Esophagus squamous epithelium (tissue), 5 donors: ENCODE results near the gene FAM53B. TPM values are rescaled to one million over a fixed set of nuclear protein-coding genes. Genes with fewer than 3 reads are reported as not detected.
A peak's percentile ranks its signal among the peaks of the same experiment; 100 is the strongest.
"Not testable (repeated sequence)": the region's sequence is repeated elsewhere in the genome, so short reads cannot be mapped to it uniquely, and the experiment has no call there.

Experiments used
- DNase-seq: peaks from one replicate; lab custom pipeline; 2025; lab: John Stamatoyannopoulos, UW
- H3K27ac ChIP-seq, 4 donors: fragments of 200-600 bp; sonication (generic); one replicate each; pipeline ENCODE4 v1.5.1; 2016 to 2019; ENCODE audit warnings: mild to moderate bottlenecking in 1 of 4
- H3K27me3 ChIP-seq, 4 donors: fragments of 200-600 bp; sonication (generic); 1 replicate in 3 of 4; 2 replicates in 1 of 4; pipeline versions ENCODE4 v1.5.1 to v1.6.0; 2017 to 2021; ENCODE audit warnings: antibody characterized with exemption in 1 of 4
- H3K36me3 ChIP-seq, 3 donors: fragments of 200-600 bp; sonication (generic); one replicate each; pipeline ENCODE4 v1.5.1; 2016 to 2019
- H3K4me1 ChIP-seq, 3 donors: fragments of 200-600 bp; sonication (generic); one replicate each; pipeline ENCODE4 v1.5.1; 2017 to 2019
- H3K4me3 ChIP-seq, 4 donors: fragments of 200-600 bp; sonication (generic); 1 replicate in 3 of 4; 2 replicates in 1 of 4; pipeline ENCODE4 v1.5.1; 2016 to 2019; ENCODE audit warnings: mild to moderate bottlenecking in 2 of 4, moderate library complexity in 1 of 4
- H3K9me3 ChIP-seq, 3 donors: fragments of 200-600 bp; sonication (generic); one replicate each; pipeline ENCODE4 v1.5.1; 2016 to 2019
- CTCF ChIP-seq, 6 experiments: fragments of 450-650 bp in 4 of 6; fragments of 200-600 bp in 2 of 6; sonication (generic) in 2 of 6; IDR thresholded peaks; one replicate each; pipeline ENCODE4 v1.5.1; 2016 to 2019; ENCODE audit warnings: antibody characterized with exemption in 6 of 6, mild to moderate bottlenecking in 4 of 6, moderate library complexity in 4 of 6
- POLR2A ChIP-seq, 4 donors: fragments of 450-650 bp; IDR thresholded peaks; one replicate each; pipeline ENCODE4 v1.6.1; 2017; ENCODE audit warnings: antibody characterized with exemption in 4 of 4, mild to moderate bottlenecking in 4 of 4, moderate library complexity in 3 of 4
- WGBS, 2 donors: methylation state at CpG; one replicate each; pipeline ENCODE4 v1.1.5; 2018; 5-methylcytosine and 5-hydroxymethylcytosine counted together
- intact Hi-C: fragments of 100-400 bp; cut with DNase I; formaldehyde crosslinking; loops from one replicate; pipeline ENCODE4 v1.15.0; 2022
- total RNA-seq, 4 donors: library from RNA; depleted of rRNA; stranded (reverse); fragments of >200 nt; gene quantifications; one replicate each; pipeline ENCODE4 v1.1.0, GENCODE V29; 2016
- donor health status: DM: yes; HTN: yes; CAD: no.

FAM53B gene
- total RNA-seq, 4 donors from 2014 or later, result 27.4 to 54.2 (median 31.5) TPM

GRCh38 chr10:124589491-124590041, 154.6 kb downstream of the FAM53B start:
- Histone ChIP-seq H3K4me1 (peaks cover 12 to 37% (median 17%) of the 10 kb centered on the region in 3 donors), H3K9me3 (no peaks in the 10 kb centered on the region), H3K27ac (peak overlapping the region in 3 of 4 donors; percentile 19 to 52 (median 26)), H3K4me3 (peak overlapping the region in 1 of 4 donors; percentile 7), H3K27me3 (no peaks in the 10 kb centered on the region), H3K36me3 (no peaks in the 10 kb centered on the region)
- intact Hi-C loops, result no loop called here
- no peak for TF ChIP-seq POLR2A (IDR thresholded peaks at IDR 0.05)
- no peak for TF ChIP-seq CTCF (IDR thresholded peaks at IDR 0.05)
- DNase-seq, result no peak
- 63 to 65% methylated on average over 8 to 13 of the region's 24 CpGs for WGBS, 2 donors

DNA sequence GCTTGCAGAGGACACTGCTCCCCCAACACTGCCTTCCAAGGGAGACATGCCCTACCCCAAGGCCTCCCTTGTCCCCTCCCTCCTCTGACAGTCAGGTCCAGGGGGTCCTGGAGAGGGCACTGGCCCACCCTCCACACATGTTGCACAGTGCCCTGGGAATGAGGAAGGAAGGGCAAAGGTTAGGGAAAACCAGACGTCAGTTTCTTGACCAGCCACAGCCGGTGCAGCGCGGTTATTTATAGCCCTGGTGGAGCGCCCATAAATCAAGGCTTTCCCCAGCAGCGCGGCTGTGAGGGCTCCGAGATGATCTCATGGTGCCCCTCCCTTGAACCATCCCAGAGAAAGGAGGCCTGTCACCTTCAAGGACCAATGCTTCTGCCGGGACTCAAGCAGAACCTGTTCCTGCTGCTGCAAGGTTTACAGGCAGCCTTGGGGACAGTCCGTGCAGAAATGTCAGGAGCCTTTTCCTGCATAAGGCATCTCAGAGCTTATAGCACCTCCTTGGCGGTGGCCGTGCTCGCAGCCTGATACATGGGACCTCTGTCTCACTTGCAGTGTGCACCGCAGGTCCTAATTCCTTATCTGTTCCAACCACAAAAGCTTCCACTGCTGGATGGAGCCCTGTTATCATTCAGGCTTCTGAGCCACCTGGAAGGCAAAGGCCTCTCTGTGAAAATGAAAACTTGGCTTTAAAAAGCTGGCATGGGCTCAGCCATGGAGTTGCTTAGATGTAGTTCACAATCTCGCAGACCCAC, 155.3 kb downstream of the FAM53B start:
- Histone ChIP-seq H3K4me3 (peak overlapping the region in 1 of 4 donors; percentile 7), H3K27me3 (no peaks in the 10 kb centered on the region), H3K9me3 (no peaks in the 10 kb centered on the region), H3K27ac (peak overlapping the region in 3 of 4 donors; percentile 19 to 52 (median 26)), H3K4me1 (peaks cover 12 to 35% (median 17%) of the 10 kb centered on the region in 3 donors), H3K36me3 (no peaks in the 10 kb centered on the region)
- WGBS, 2 donors, result 30 to 61% methylated on average over 5 to 10 of the region's 15 CpGs
- DNase-seq, result no peak
- no peak for TF ChIP-seq CTCF (IDR thresholded peaks at IDR 0.05)
- TF ChIP-seq POLR2A (IDR thresholded peaks at IDR 0.05), result no peak
- intact Hi-C loops, result no loop called here

- H3K4me1 ChIP-seq, result peaks cover 12 to 33% (median 17%) of the 10 kb centered on the region in 3 donors
- intact Hi-C loops, H3K36me3 ChIP-seq, H3K4me3 ChIP-seq, DNase-seq, H3K27me3 ChIP-seq, H3K9me3 ChIP-seq: not testable (repeated sequence)
- peak overlapping the region in 1 of 4 donors; percentile 52 for H3K27ac ChIP-seq
- WGBS, 2 donors, result 61 to 88% methylated on average over 4 to 6 of the region's 6 CpGs
These were observed 155.8 kb downstream of the FAM53B start for GRCh38 chr10:124588341-124588735.

GRCh38 chr10:124587811-124588211, 156.4 kb downstream of the FAM53B start:
- H3K4me3 ChIP-seq, result no peak overlapping the region
- H3K27me3 ChIP-seq, result no peaks in the 10 kb centered on the region
- intact Hi-C loops, result no loop called here
- H3K27ac ChIP-seq, result no peak overlapping the region
- H3K36me3 ChIP-seq, result no peaks in the 10 kb centered on the region
- TF ChIP-seq POLR2A (IDR thresholded peaks at IDR 0.05) (no peak), CTCF (IDR thresholded peaks at IDR 0.05) (no peak)
- WGBS, 2 donors, result 79 to 88% methylated on average over 9 to 10 of the region's 11 CpGs
- no peaks in the 10 kb centered on the region for H3K9me3 ChIP-seq
- DNase-seq, result no peak
- H3K4me1 ChIP-seq, result peaks cover 12 to 33% (median 17%) of the 10 kb centered on the region in 3 donors

DNA sequence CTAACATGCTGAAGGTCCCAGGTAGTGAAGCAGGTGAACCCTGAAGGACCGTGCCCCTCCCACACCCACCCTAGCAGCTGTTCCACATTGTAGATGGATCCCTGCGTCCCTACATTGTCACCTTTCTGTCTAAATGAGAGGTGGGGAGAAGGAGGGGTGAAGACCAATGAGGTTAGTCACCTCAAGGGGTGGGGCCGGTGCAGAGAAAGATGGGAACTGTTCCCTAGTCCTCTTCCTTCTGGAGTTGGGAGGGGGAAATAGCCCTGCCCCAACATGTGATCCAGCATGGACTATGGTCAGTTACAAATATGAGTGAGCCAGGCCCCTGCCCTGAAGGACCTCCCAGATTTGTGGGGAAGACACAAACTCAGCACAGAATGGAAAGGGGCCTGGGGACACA, 158.0 kb downstream of the FAM53B start:
- H3K4me3 ChIP-seq, result no peak overlapping the region
- H3K27ac ChIP-seq, result no peak overlapping the region
- peaks cover 12 to 33% (median 17%) of the 10 kb centered on the region in 3 donors for H3K4me1 ChIP-seq
- no peak for TF ChIP-seq POLR2A (IDR thresholded peaks at IDR 0.05)
- TF ChIP-seq CTCF (IDR thresholded peaks at IDR 0.05), result no peak
- 93% methylated on average over 3 of the region's 3 CpGs; no CpG with 5 or more reads in 1 of the 2 donors for WGBS, 2 donors
- H3K27me3 ChIP-seq, result no peaks in the 10 kb centered on the region
- intact Hi-C loops, result no loop called here
- DNase-seq, result no peak
- no peaks in the 10 kb centered on the region for H3K9me3 ChIP-seq
- H3K36me3 ChIP-seq, result no peaks in the 10 kb centered on the region
